CD14-positive monocyte (primary cell): ENCODE results near the gene MAP2K4. TPM values are rescaled to one million over a fixed set of nuclear protein-coding genes. Genes with fewer than 3 reads are reported as not detected.

ENCODE experiments used
- DNase-seq, 3 donors: peaks; one replicate each; pipeline ENCODE4 v3.0.0-alpha.2; 2011 to 2022
- H2AFZ ChIP-seq: 2 replicates; pipeline ENCODE4 v1.6.0; 2012; ENCODE audit warnings: mild to moderate bottlenecking, low read depth, low read length, inconsistent platforms; ENCODE audit not compliant: insufficient read depth, poor library complexity, severe bottlenecking
- H3K27ac ChIP-seq, 2 donors: 1 replicate in 1 of 2; 2 replicates in 1 of 2; pipeline ENCODE4 v1.5.1; 2012 to 2013; ENCODE audit warnings: low read length in 2 of 2, control low read depth in 1 of 2, inconsistent platforms in 1 of 2, low read depth in 1 of 2, mild to moderate bottlenecking in 1 of 2
- H3K27me3 ChIP-seq, 2 donors: one replicate each; pipeline versions ENCODE4 v1.6.0 to v1.6.1; 2011 to 2013; ENCODE audit warnings: low read length in 2 of 2; ENCODE audit not compliant: control insufficient read depth in 2 of 2, insufficient read depth in 2 of 2
- H3K36me3 ChIP-seq, 2 donors: replicated peaks in 1 of 2; 1 replicate in 1 of 2; 2 replicates in 1 of 2; pipeline versions ENCODE4 v1.5.1 to v1.6.1; 2012 to 2013; ENCODE audit warnings: low read length in 2 of 2, control low read depth in 1 of 2, inconsistent platforms in 1 of 2, mild to moderate bottlenecking in 1 of 2; ENCODE audit not compliant: insufficient read depth in 2 of 2, control insufficient read depth in 1 of 2
- H3K4me1 ChIP-seq, 2 donors: 1 replicate in 1 of 2; 2 replicates in 1 of 2; pipeline versions ENCODE4 v1.5.1 to v1.6.1; 2012 to 2013; ENCODE audit warnings: low read length in 2 of 2, control low read depth in 1 of 2, inconsistent platforms in 1 of 2, mild to moderate bottlenecking in 1 of 2, moderate library complexity in 1 of 2; ENCODE audit not compliant: insufficient read depth in 2 of 2, control insufficient read depth in 1 of 2
- H3K4me2 ChIP-seq: replicated peaks from 2 replicates; pipeline ENCODE3; 2012; ENCODE audit warnings: low read length, moderate library complexity, mild to moderate bottlenecking; ENCODE audit not compliant: poor library complexity, severe bottlenecking; ENCODE audit errors: extremely low read depth
- H3K4me3 ChIP-seq, 3 experiments: fragments of 200-600 bp in 1 of 3; sonication (generic) in 1 of 3; replicated peaks in 1 of 3; 1 replicate in 2 of 3; 2 replicates in 1 of 3; pipeline ENCODE4 v1.5.1; 2011 to 2013; ENCODE audit warnings: low read length in 3 of 3, mild to moderate bottlenecking in 3 of 3, control low read depth in 2 of 3, low read depth in 2 of 3, inconsistent platforms in 1 of 3, moderate library complexity in 1 of 3
- H3K79me2 ChIP-seq: 2 replicates; pipeline ENCODE4 v1.6.0; 2012; ENCODE audit warnings: mild to moderate bottlenecking, control low read depth, inconsistent platforms, low read length, moderate library complexity; ENCODE audit not compliant: insufficient read depth
- H3K9ac ChIP-seq: 2 replicates; pipeline ENCODE4 v1.6.0; 2017; ENCODE audit warnings: low read length, mild to moderate bottlenecking; ENCODE audit not compliant: insufficient read depth, poor library complexity, severe bottlenecking
- H3K9me3 ChIP-seq, 2 donors: replicated peaks in 1 of 2; 1 replicate in 1 of 2; 2 replicates in 1 of 2; pipeline versions ENCODE4 v1.5.1 to v1.6.1; 2012 to 2013; ENCODE audit warnings: low read length in 2 of 2, control low read depth in 1 of 2; ENCODE audit not compliant: control insufficient read depth in 1 of 2, insufficient read depth in 1 of 2
- H4K20me1 ChIP-seq: 2 replicates; pipeline ENCODE4 v1.6.0; 2012; ENCODE audit warnings: mild to moderate bottlenecking, low read length, control low read depth, moderate library complexity; ENCODE audit not compliant: insufficient read depth
- H3K27ac Mint-ChIP-seq, 7 donors: one replicate each; pipeline ENCODE4 v1.8.0; 2020; ENCODE audit warnings: mild to moderate bottlenecking in 7 of 7, mixed read lengths in 7 of 7, moderate library complexity in 6 of 7, inconsistent platforms in 2 of 7
- H3K27me3 Mint-ChIP-seq, 3 donors: one replicate each; pipeline ENCODE4 v1.8.0; 2021 to 2022; ENCODE audit warnings: low read depth in 3 of 3, mild to moderate bottlenecking in 3 of 3, mixed read lengths in 3 of 3, moderate library complexity in 3 of 3, inconsistent platforms in 1 of 3
- H3K36me3 Mint-ChIP-seq, 2 donors: one replicate each; pipeline ENCODE4 v1.8.0; 2020; ENCODE audit warnings: mixed read lengths in 2 of 2, inconsistent platforms in 1 of 2, mild to moderate bottlenecking in 1 of 2
- H3K4me1 Mint-ChIP-seq: one replicate; pipeline ENCODE4 v1.8.0; 2020; ENCODE audit warnings: mild to moderate bottlenecking, mixed read lengths
- H3K4me3 Mint-ChIP-seq, 2 donors: one replicate each; pipeline ENCODE4 v1.8.0; 2020; ENCODE audit warnings: mild to moderate bottlenecking in 2 of 2, mixed read lengths in 2 of 2, moderate library complexity in 1 of 2
- H3K9me3 Mint-ChIP-seq, 7 donors: one replicate each; pipeline ENCODE4 v1.8.0; 2020 to 2022; ENCODE audit warnings: mixed read lengths in 7 of 7, mild to moderate bottlenecking in 6 of 7, moderate library complexity in 6 of 7, inconsistent platforms in 2 of 7
- WGBS: methylation state at CpG from one replicate; pipeline ENCODE4 v1.1.5; 2013; ENCODE audit warnings: missing lambda C conversion rate; ENCODE audit not compliant: insufficient coverage; 5-methylcytosine and 5-hydroxymethylcytosine counted together
- intact Hi-C, 2 donors: fragments of 100-400 bp; cut with micrococcal nuclease; formaldehyde crosslinking; loops; one replicate each; pipeline versions ENCODE4 v1.15.0 to v1.15.1; 2023
- polyA plus RNA-seq, 3 donors: library from polyadenylated mRNA; depleted of rRNA in 1 of 3; unstranded in 2 of 3; stranded (reverse) in 1 of 3; fragments of 300-500 nt in 2 of 3; fragments of >200 nt in 1 of 3; fragmentation: Illumina TruSeq in 2 of 3; gene quantifications; 1 replicate in 2 of 3; 2 replicates in 1 of 3; pipeline ENCODE4 v1.2.3, GENCODE V29; 2012 to 2021
- TF ChIP-seq, protein P1 (sequence below): fragments of 200-600 bp; IDR thresholded peaks from one replicate; pipeline ENCODE4 v1.8.0; 2022; ENCODE audit warnings: antibody characterized with exemption, mild to moderate bottlenecking

MAP2K4 gene
- polyA plus RNA-seq, 3 donors: 8.1 to 41.8 (median 23.2) TPM

DNA sequence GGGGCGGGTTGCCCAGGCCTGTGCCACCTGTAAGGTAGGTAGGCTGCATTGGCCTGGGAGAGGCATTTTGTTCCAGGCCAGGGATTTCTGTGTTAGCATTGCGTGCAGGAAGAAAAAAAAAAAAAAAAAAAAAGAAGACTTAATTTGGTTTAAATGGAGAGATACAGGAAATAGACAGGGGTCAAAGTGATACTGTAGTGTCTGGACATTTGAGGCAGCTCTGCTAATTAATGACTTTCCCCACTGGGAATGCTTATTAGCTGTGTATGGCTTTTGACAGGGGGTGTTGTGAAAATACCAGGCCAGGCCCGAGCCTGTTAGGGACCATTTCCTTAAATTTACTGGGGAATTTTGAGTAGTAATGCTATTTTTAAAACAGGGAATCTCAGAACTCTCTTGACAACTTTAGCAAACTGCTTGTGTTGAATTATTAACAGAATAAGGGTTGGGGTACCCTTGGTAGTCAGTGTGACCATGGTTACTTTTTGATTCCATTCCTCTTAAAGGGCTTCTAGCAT is 1.0 kb downstream of the MAP2K4 start:
- intact Hi-C loops: loop anchor here in 1 of 2 donors (2.0 kb wide), 1 partner anchor 25 kb away; the partner anchor contains the start of gene ZNF18
- Histone ChIP-seq H3K4me2 (peak overlapping the region; percentile 85), H4K20me1 (peaks cover 53% of the 10 kb centered on the region), H3K9ac (peak overlapping the region; percentile 92), H3K4me3 (peak overlapping the region; percentile 45 to 81 (median 79)), H3K9me3 (no peaks in the 10 kb centered on the region), H3K79me2 (peaks cover 49% of the 10 kb centered on the region), H3K27me3 (peaks cover 15% of the 10 kb centered on the region in 2 donors), H2AFZ (peak overlapping the region; percentile 83), H3K36me3 (no peaks in the 10 kb centered on the region), H3K4me1 (peaks cover 15 to 19% of the 10 kb centered on the region in 2 donors), H3K27ac (peak overlapping the region in 1 of 2 donors; percentile 79)
- peaks cover 2 to 3% of the 10 kb centered on the region in 2 donors for H3K36me3 Mint-ChIP-seq
- 0% methylated on average over 2 of the region's 3 CpGs for WGBS
- peak in 1 of 3 donors; percentile 34 for DNase-seq
- peaks cover 11 to 15% (median 13%) of the 10 kb centered on the region in 3 donors for H3K27me3 Mint-ChIP-seq
- peak overlapping the region in 4 of 7 donors; percentile 25 to 83 (median 58) for H3K27ac Mint-ChIP-seq
- TF ChIP-seq, protein P1, sequence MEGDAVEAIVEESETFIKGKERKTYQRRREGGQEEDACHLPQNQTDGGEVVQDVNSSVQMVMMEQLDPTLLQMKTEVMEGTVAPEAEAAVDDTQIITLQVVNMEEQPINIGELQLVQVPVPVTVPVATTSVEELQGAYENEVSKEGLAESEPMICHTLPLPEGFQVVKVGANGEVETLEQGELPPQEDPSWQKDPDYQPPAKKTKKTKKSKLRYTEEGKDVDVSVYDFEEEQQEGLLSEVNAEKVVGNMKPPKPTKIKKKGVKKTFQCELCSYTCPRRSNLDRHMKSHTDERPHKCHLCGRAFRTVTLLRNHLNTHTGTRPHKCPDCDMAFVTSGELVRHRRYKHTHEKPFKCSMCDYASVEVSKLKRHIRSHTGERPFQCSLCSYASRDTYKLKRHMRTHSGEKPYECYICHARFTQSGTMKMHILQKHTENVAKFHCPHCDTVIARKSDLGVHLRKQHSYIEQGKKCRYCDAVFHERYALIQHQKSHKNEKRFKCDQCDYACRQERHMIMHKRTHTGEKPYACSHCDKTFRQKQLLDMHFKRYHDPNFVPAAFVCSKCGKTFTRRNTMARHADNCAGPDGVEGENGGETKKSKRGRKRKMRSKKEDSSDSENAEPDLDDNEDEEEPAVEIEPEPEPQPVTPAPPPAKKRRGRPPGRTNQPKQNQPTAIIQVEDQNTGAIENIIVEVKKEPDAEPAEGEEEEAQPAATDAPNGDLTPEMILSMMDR: no peak
- peaks cover 33% of the 10 kb centered on the region for H3K4me1 Mint-ChIP-seq
- H3K9me3 Mint-ChIP-seq: no peaks in the 10 kb centered on the region
- peak overlapping the region; percentile 81 to 85 for H3K4me3 Mint-ChIP-seq

DNA sequence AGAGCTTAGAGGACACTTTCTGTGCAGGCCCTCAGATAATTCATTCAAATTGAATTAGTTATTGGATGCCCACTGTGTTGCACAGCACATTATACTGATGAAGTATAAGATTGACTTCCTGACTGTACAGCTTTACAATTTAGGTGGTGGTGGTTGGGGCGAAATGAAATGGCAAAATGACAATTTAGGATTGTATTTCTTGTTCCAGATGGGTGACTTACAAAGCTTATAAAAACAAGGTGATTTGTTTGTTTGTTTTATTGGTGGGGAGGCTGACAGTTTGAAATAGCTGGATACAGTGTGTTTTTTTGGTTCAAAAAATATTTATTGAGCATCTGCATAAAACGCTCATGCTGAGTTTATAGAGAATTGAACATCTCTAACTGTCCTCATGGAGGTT is 1.6 kb downstream of the MAP2K4 start:
- Histone ChIP-seq H3K79me2 (peaks cover 50% of the 10 kb centered on the region), H2AFZ (no peak overlapping the region), H3K36me3 (no peaks in the 10 kb centered on the region), H3K4me2 (peak overlapping the region; percentile 85), H4K20me1 (peaks cover 59% of the 10 kb centered on the region), H3K27ac (no peak overlapping the region), H3K9ac (no peak overlapping the region), H3K4me3 (peak overlapping the region in 1 of 3 experiments; percentile 79), H3K4me1 (peaks cover 15 to 19% of the 10 kb centered on the region in 2 donors), H3K9me3 (no peaks in the 10 kb centered on the region), H3K27me3 (peaks cover 15% of the 10 kb centered on the region in 2 donors)
- H3K27ac Mint-ChIP-seq: no peak overlapping the region
- peaks cover 4% of the 10 kb centered on the region in 2 donors for H3K36me3 Mint-ChIP-seq
- whole genome bisulfite sequencing: 100% methylated on average over 1 of the region's 2 CpGs
- no peak overlapping the region for H3K4me3 Mint-ChIP-seq
- TF ChIP-seq, protein P1: no peak
- H3K4me1 Mint-ChIP-seq: peaks cover 33% of the 10 kb centered on the region
- peaks cover 10 to 15% (median 13%) of the 10 kb centered on the region in 3 donors for H3K27me3 Mint-ChIP-seq
- H3K9me3 Mint-ChIP-seq: no peaks in the 10 kb centered on the region
- intact Hi-C loops: no loop called here
- DNase-seq: no peak
